ENCODE measurements around the gene NPHP4. TPM values are rescaled to one million over a fixed set of nuclear protein-coding genes. Genes with fewer than 3 reads are reported as not detected.
A peak's percentile ranks its signal among the peaks of the same experiment; 100 is the strongest.

Gene NPHP4
- total RNA-seq, 1 donor from 2014 or later = 11.3 TPM

DNA sequence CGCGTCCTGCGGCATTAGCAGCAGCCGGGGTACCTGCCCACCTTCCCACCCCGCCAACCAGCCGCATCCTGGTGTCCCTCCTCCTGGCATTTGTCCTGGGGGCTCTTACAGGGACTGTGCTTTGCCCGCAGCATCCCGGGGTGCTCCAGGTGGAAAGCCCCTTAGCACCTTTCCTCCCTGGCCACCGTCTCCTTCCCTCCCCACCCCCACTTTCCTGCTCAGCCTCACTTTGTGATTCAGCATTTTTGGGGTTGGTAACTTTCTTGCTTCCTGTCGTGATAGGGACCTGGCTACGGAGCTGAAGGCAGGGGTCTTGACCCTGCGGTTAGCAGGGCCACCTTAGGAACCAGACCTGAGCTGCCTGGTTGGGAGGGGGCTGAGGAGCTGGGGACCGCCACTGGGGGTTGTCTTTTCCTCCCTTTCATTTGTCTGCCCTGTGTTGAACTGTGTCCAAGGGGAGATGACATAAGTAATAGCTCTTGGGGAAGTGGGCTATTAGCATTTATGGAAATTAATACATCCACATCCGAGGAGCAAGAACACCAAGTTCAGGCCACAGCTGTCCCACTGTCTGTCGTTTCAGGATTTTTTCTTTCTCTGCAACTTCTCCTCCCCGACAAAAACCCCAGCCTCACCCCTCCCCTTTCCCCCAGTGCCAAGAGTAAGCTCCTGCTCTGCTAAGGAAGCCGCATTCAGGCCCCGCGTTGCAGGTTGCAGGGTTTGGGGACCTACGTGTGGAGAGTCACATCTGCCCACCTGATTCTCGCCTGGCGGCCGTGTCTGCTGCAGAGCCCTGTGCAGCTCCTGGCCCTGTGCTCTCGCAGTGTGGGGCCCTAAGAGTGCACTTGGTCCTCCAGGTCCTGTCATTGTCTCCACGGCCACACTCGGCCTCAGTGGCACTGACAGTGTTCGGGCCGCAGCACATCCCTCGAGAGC lies 1.6 kb upstream of the NPHP4 start:
- H3K4me3 ChIP-seq = peak overlapping the region; percentile 82 to 84
- H3K27ac ChIP-seq = no peak overlapping the region
- H3K27me3 ChIP-seq = no peaks in the 10 kb centered on the region
- intact Hi-C loops (cut with DNase I) = loop anchor here (5.0 kb wide), 1 partner anchor 203 kb away; the partner anchor contains the start of gene RPL22
- H3K36me3 ChIP-seq = no peaks in the 10 kb centered on the region
- peaks cover 30% of the 10 kb centered on the region for H3K4me1 ChIP-seq
- no peaks in the 10 kb centered on the region for H3K9me3 ChIP-seq
- TF ChIP-seq POLR2A (IDR thresholded peaks at IDR 0.05) (no peak), POLR2AphosphoS5 (IDR thresholded peaks at IDR 0.05; ENCODE audit: insufficient read depth in 1 of 2, low read depth in 1 of 2) (no peak)
- TF ChIP-seq, protein P1, sequence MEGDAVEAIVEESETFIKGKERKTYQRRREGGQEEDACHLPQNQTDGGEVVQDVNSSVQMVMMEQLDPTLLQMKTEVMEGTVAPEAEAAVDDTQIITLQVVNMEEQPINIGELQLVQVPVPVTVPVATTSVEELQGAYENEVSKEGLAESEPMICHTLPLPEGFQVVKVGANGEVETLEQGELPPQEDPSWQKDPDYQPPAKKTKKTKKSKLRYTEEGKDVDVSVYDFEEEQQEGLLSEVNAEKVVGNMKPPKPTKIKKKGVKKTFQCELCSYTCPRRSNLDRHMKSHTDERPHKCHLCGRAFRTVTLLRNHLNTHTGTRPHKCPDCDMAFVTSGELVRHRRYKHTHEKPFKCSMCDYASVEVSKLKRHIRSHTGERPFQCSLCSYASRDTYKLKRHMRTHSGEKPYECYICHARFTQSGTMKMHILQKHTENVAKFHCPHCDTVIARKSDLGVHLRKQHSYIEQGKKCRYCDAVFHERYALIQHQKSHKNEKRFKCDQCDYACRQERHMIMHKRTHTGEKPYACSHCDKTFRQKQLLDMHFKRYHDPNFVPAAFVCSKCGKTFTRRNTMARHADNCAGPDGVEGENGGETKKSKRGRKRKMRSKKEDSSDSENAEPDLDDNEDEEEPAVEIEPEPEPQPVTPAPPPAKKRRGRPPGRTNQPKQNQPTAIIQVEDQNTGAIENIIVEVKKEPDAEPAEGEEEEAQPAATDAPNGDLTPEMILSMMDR (IDR thresholded peaks at IDR 0.05) = no peak
- no peak for DNase-seq (ENCODE audit: extremely low spot score in 2 of 2)

DNA sequence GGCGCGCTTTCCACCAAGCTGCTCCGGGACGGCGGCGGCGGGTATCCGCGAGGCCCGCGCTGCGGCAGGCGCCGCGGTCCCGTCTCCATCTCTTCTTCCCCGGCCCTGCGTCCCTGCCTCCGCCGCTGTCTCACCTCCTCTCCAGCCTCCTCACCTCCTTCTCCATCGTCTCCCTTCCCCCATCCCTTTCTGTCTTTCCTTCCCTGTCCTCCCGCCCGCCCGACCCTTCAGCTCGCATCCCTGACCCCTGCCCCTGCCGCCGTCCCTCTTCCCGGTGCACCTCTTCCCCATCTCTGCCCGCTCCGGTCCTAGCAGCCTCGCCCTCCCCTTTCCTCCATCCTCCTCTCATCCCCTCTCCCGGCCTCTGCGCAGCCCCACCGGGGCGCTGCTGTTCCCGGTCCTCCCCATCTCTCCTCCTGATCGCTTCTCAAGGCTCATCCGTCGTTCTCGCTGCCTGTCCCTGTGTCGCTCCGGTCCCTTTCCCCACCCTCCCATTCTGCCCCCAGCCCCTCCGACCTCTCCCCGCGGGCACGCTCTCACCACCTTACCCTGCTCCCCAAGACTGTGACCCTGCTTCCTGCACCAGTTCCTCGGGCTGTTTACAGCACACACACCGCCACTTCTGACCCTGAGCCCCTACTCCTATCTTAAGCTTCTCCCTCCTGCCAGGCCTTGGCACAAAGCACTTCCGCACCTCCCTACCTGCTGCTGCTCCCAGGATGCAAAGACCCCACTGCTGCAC lies 760 bp upstream of the NPHP4 start:
- H3K4me3 ChIP-seq = peak overlapping the region; percentile 82 to 84
- intact Hi-C loops (cut with DNase I) = loop anchor here (5.0 kb wide), 1 partner anchor 204 kb away; the partner anchor contains the start of gene RPL22
- H3K9me3 ChIP-seq = no peaks in the 10 kb centered on the region
- peaks cover 30% of the 10 kb centered on the region for H3K4me1 ChIP-seq
- no peaks in the 10 kb centered on the region for H3K27me3 ChIP-seq
- DNase-seq (ENCODE audit: extremely low spot score in 2 of 2) = no peak
- peak overlapping the region; percentile 90 for H3K27ac ChIP-seq
- TF ChIP-seq POLR2A (IDR thresholded peaks at IDR 0.05) = no peak
- peak in 1 of 2 donors; percentile 4 for TF ChIP-seq POLR2AphosphoS5 (IDR thresholded peaks at IDR 0.05; ENCODE audit: insufficient read depth in 1 of 2, low read depth in 1 of 2)
- TF ChIP-seq, protein P1 (IDR thresholded peaks at IDR 0.05) = no peak
- no peaks in the 10 kb centered on the region for H3K36me3 ChIP-seq

- TF ChIP-seq POLR2AphosphoS5 (IDR thresholded peaks at IDR 0.05; ENCODE audit: insufficient read depth in 1 of 2, low read depth in 1 of 2) = no peak
- no peak for TF ChIP-seq POLR2A (IDR thresholded peaks at IDR 0.05)
- TF ChIP-seq, protein P1 (IDR thresholded peaks at IDR 0.05) = no peak
- H3K9me3 ChIP-seq = no peaks in the 10 kb centered on the region
- intact Hi-C loops (cut with DNase I) = loop anchor here (5.0 kb wide), 1 partner anchor 206 kb away; the partner anchor contains the start of gene RPL22
- H3K27me3 ChIP-seq = no peaks in the 10 kb centered on the region
- H3K36me3 ChIP-seq = no peaks in the 10 kb centered on the region
- peak overlapping the region; percentile 90 for H3K27ac ChIP-seq
- no peak for DNase-seq (ENCODE audit: extremely low spot score in 2 of 2)
- H3K4me1 ChIP-seq = peaks cover 30% of the 10 kb centered on the region
- peak overlapping the region; percentile 82 to 84 for H3K4me3 ChIP-seq
Measured at GRCh38 chr1:5991381-5992025, 722 bp downstream of the NPHP4 start.

DNA sequence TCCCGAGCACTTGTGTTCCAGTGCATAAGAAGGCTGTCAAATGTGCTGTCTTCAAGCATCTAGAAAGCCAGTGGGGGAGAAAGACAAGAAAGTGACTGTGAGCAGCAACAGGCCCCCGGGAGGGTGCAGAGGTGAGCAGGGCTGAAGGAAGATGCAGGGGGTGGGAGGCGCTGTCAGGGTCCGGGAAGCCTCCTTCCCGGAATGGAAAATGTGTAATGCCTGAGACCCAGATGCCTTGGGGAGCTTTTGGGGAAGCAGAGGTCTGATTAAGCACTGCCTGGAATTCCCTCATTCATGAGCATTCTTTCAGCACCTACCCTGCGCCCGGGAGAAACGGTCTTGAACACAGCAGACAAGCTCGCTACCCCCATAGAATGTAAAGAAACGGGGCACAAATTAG lies 1.3 kb downstream of the NPHP4 start:
- peak overlapping the region; percentile 82 to 84 for H3K4me3 ChIP-seq
- H3K36me3 ChIP-seq = no peaks in the 10 kb centered on the region
- intact Hi-C loops (cut with DNase I) = loop anchor here (5.0 kb wide), 1 partner anchor 206 kb away; the partner anchor contains the start of gene RPL22
- H3K9me3 ChIP-seq = no peaks in the 10 kb centered on the region
- peak overlapping the region; percentile 90 for H3K27ac ChIP-seq
- peaks cover 30% of the 10 kb centered on the region for H3K4me1 ChIP-seq
- H3K27me3 ChIP-seq = no peaks in the 10 kb centered on the region
- no peak for DNase-seq (ENCODE audit: extremely low spot score in 2 of 2)
- no peak for TF ChIP-seq POLR2AphosphoS5 (IDR thresholded peaks at IDR 0.05; ENCODE audit: insufficient read depth in 1 of 2, low read depth in 1 of 2)
- TF ChIP-seq POLR2A (IDR thresholded peaks at IDR 0.05) = no peak
- TF ChIP-seq, protein P1 (IDR thresholded peaks at IDR 0.05) = no peak
